Peyer's patch (tissue), 4 donors: Measurements from ENCODE around the gene UBASH3B.

Experiments used
- CTCF ChIP-seq, 6 experiments: fragments of 450-650 bp in 4 of 6; fragments of 200-600 bp in 2 of 6; sonication (generic) in 1 of 6; IDR thresholded peaks; one replicate each; pipeline ENCODE4 v1.5.1; 2017 to 2019; ENCODE audit warnings: antibody characterized with exemption in 6 of 6, mild to moderate bottlenecking in 3 of 6, moderate library complexity in 1 of 6
- POLR2A ChIP-seq, 2 donors: fragments of 450-650 bp; IDR thresholded peaks; one replicate each; pipeline ENCODE4 v1.5.1; 2017; ENCODE audit warnings: antibody characterized with exemption in 2 of 2, mild to moderate bottlenecking in 2 of 2, moderate library complexity in 2 of 2

GRCh38 chr11:122678406-122678805 lies 22.9 kb downstream of the UBASH3B start:
- TF ChIP-seq CTCF (IDR thresholded peaks at IDR 0.05) (no peak), POLR2A (IDR thresholded peaks at IDR 0.05) (no peak)
